ENCODE results near the gene NCR3LG1.

The NCR3LG1 gene

GRCh38 chr11:17397311-17398002, 45.9 kb downstream of the NCR3LG1 start:
- no peak for TF ChIP-seq MYC (IDR thresholded peaks at IDR 0.05; ENCODE audit: low read depth, low read length)
- TF ChIP-seq POLR2A (IDR thresholded peaks at IDR 0.05; ENCODE audit: extremely low read depth, insufficient read length), result no peak
- no peak for TF ChIP-seq MAX (IDR thresholded peaks at IDR 0.05; ENCODE audit: low read depth, low read length)
- TF ChIP-seq CTCF (IDR thresholded peaks at IDR 0.05; ENCODE audit: low read depth, low read length), result no peak
- no peak for DNase-seq (ENCODE audit: low read depth)
- no peak overlapping the region for H3K4me3 ChIP-seq (ENCODE audit: low read depth, low read length)

GRCh38 chr11:17399236-17399635, 47.6 kb downstream of the NCR3LG1 start:
- TF ChIP-seq CTCF (IDR thresholded peaks at IDR 0.05; ENCODE audit: low read depth, low read length), result no peak
- no peak for TF ChIP-seq MAX (IDR thresholded peaks at IDR 0.05; ENCODE audit: low read depth, low read length)
- no peak for TF ChIP-seq POLR2A (IDR thresholded peaks at IDR 0.05; ENCODE audit: extremely low read depth, insufficient read length)
- no peak for TF ChIP-seq MYC (IDR thresholded peaks at IDR 0.05; ENCODE audit: low read depth, low read length)
- DNase-seq (ENCODE audit: low read depth), result no peak
- H3K4me3 ChIP-seq (ENCODE audit: low read depth, low read length), result no peak overlapping the region

- TF ChIP-seq MYC (IDR thresholded peaks at IDR 0.05; ENCODE audit: low read depth, low read length), result no peak
- no peak for TF ChIP-seq POLR2A (IDR thresholded peaks at IDR 0.05; ENCODE audit: extremely low read depth, insufficient read length)
- no peak for TF ChIP-seq MAX (IDR thresholded peaks at IDR 0.05; ENCODE audit: low read depth, low read length)
- TF ChIP-seq CTCF (IDR thresholded peaks at IDR 0.05; ENCODE audit: low read depth, low read length), result no peak
- no peak for DNase-seq (ENCODE audit: low read depth)
- H3K4me3 ChIP-seq (ENCODE audit: low read depth, low read length), result no peak overlapping the region
Observed at GRCh38 chr11:17400048-17400775, 48.6 kb downstream of the NCR3LG1 start.

GRCh38 chr11:17401316-17401715, 49.7 kb downstream of the NCR3LG1 start:
- no peak for TF ChIP-seq MYC (IDR thresholded peaks at IDR 0.05; ENCODE audit: low read depth, low read length)
- TF ChIP-seq CTCF (IDR thresholded peaks at IDR 0.05; ENCODE audit: low read depth, low read length), result no peak
- TF ChIP-seq POLR2A (IDR thresholded peaks at IDR 0.05; ENCODE audit: extremely low read depth, insufficient read length), result no peak
- no peak for TF ChIP-seq MAX (IDR thresholded peaks at IDR 0.05; ENCODE audit: low read depth, low read length)
- no peak overlapping the region for H3K4me3 ChIP-seq (ENCODE audit: low read depth, low read length)
- DNase-seq (ENCODE audit: low read depth), result no peak

GRCh38 chr11:17401841-17402240, 50.2 kb downstream of the NCR3LG1 start:
- TF ChIP-seq MAX (IDR thresholded peaks at IDR 0.05; ENCODE audit: low read depth, low read length), result no peak
- TF ChIP-seq POLR2A (IDR thresholded peaks at IDR 0.05; ENCODE audit: extremely low read depth, insufficient read length), result no peak
- TF ChIP-seq MYC (IDR thresholded peaks at IDR 0.05; ENCODE audit: low read depth, low read length), result no peak
- TF ChIP-seq CTCF (IDR thresholded peaks at IDR 0.05; ENCODE audit: low read depth, low read length), result no peak

More at GRCh38 chr11:17401841-17402240, 50.2 kb downstream of the NCR3LG1 start:
- H3K4me3 ChIP-seq (ENCODE audit: low read depth, low read length), result no peak overlapping the region
- DNase-seq (ENCODE audit: low read depth), result no peak

Measured in NB4 (cell line).